GM12875 (cell line): ENCODE data around the gene TIMM22.

Experiments used
- H3K4me3 ChIP-seq: one replicate; pipeline ENCODE4 v1.5.1; 2011; ENCODE audit warnings: low read depth, low read length, control low read depth
- TF ChIP-seq, protein P1 (sequence below): IDR thresholded peaks from 2 replicates; pipeline ENCODE4 v1.5.1; 2011; ENCODE audit warnings: low read depth, mild to moderate bottlenecking, control low read depth, inconsistent platforms, low read length, moderate library complexity, borderline replicate concordance; ENCODE audit not compliant: insufficient read depth

The TIMM22 gene

DNA sequence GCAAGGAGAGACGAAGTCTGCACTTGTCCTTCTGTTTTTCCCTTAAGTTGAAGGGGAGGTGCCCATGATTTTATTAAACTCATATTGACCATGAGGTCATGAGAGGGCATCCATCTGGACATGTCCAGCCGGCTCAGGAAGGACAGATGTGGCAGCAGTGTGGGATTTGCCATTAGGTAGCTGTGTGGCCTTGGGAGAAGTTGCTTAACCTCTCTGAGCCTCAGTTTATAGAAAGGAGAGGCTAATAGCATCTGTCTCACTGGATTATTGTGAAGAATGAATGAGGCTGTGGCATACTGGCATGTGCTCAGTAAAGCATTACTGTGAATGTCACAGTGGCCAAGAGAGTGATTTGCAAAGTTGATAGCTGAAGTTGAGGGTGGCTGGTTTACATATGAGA, 1.2 kb downstream of the TIMM22 start:
- H3K4me3 ChIP-seq: peak overlapping the region; percentile 91
- TF ChIP-seq, protein P1, sequence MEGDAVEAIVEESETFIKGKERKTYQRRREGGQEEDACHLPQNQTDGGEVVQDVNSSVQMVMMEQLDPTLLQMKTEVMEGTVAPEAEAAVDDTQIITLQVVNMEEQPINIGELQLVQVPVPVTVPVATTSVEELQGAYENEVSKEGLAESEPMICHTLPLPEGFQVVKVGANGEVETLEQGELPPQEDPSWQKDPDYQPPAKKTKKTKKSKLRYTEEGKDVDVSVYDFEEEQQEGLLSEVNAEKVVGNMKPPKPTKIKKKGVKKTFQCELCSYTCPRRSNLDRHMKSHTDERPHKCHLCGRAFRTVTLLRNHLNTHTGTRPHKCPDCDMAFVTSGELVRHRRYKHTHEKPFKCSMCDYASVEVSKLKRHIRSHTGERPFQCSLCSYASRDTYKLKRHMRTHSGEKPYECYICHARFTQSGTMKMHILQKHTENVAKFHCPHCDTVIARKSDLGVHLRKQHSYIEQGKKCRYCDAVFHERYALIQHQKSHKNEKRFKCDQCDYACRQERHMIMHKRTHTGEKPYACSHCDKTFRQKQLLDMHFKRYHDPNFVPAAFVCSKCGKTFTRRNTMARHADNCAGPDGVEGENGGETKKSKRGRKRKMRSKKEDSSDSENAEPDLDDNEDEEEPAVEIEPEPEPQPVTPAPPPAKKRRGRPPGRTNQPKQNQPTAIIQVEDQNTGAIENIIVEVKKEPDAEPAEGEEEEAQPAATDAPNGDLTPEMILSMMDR: no peak

DNA sequence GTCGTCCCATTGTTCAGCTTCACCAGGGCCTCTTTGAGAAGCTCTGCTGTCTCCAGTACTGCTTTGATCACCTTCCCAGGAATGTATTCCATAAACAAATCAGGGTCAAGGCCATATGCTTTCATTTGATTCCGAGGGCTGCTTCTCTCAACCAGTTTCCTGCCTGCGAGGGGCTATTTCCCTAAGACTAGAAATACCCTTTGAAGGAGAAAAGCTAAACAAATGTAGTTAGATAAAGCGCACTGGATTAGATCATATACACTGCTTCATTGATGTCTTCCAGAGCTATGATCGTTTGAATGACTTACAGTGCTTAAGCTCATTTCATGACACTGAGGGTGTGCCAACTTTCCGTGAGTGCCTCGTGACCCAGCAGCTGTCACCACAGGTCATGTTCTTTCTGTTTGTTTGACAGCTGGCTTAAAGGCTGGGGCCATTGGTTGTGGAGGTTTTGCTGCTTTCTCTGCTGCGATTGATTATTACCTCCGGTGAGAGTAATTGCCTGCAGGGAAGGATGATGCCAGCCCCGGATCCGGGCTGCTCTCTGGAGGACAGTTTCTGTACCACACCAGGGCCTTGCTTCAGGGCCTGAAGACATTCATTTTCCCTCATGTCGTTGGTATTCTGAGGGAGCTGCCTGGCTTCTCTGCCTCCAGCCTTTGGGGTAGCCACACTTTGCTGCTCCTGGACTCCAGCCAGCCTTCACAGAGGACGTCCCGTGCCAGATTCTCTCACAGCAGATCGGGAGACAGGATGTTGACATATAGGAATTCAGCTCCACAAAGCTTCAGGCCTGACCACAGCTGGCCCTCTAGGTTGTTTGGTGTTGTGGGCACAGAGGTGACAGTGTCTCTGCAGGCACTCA, 3.9 kb downstream of the TIMM22 start:
- no peak overlapping the region for H3K4me3 ChIP-seq
- TF ChIP-seq, protein P1: no peak

DNA sequence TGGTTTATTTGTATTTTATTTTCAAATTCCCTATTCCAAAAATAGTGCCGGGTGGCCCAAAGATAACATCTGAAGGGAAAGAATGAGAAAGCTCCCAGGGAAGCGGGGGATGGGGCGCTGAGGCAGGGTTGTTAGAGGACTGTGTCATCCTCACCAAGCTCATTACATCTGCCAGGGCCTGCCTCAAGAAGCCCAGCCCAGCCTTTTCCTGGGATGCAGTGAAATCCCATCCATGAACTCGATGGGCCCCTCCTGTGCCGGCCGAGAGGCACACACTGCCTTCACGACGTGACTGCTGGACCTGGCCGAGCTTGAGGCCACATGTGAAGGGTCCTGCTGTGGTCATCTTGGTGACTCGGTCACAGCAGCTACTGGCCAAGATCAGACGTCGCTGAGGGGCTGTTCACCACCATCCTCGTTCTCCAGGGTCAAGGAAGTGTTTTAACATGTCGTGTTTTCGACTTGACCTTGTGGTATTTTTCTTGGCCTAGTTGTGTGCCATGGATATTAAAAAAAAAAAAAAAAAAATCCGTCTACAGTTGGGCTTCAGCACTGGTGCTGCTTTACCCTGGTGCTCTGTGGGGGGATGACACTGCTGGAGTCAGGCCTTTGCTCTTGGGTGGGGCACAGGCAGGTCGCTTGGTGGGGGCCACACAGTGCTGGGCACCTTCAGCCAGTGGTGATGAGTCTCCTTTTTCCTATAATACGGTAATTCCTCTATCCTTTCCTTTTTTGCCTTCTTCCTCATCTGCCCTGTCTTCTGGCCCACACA, 4.9 kb downstream of the TIMM22 start:
- no peak overlapping the region for H3K4me3 ChIP-seq

DNA sequence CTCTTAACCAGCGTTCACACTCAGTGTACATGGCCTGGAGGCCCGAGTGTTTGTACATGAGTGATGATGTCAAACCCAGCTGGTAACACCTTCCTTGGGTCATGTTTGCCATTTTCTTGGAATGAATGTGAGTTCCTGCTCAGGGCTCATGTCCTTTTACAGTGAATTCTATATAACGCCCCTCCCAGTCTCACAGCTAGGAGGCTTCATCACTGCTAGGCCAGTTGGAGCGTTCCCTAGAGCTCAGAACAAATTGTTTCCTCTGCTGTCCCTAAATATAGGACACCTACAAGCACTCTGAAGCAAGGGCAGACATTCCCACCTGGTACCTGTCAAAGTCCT, 5.5 kb downstream of the TIMM22 start:
- H3K4me3 ChIP-seq: no peak overlapping the region
- TF ChIP-seq, protein P1: no peak

More for the DNA sequence above, 4.9 kb downstream of the TIMM22 start:
- TF ChIP-seq, protein P1: no peak

DNA sequence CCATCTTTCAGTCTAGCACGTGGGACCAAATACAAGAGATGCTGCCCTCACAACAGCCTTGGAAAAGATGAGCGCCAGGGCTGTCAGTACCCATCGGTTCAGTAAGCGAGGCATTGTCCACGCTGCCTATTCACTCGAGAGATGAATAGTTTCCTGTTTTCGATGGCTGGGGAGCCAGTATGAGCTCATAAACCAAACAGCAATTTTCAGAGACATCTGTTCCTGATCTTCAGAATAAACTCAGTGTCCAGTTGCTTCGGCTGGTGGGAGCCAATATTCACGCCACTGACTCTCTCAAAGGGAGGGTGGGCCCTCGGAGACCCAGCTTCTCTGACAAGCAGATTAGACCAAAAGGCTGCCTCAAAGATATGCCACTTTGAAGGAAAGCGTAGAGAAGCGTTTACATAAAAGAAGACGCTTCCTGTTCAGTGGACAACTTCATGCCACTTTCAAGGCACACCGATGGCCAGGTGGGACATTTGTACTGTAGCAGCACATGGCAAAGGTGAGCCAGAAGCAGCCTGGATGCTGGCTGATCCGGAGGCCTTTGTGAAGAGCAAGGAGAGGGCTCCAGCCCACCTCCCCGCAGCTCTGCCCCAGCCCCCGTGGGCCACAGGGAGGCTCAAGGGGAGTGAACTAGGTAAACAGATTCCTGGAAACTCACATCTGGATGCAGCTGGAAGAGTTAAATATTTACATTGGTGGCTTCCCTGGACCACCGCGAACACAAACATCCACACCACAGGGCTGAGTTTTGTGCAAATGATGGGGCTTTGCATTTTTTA, 6.0 kb downstream of the TIMM22 start:
- TF ChIP-seq, protein P1: no peak
- H3K4me3 ChIP-seq: no peak overlapping the region

DNA sequence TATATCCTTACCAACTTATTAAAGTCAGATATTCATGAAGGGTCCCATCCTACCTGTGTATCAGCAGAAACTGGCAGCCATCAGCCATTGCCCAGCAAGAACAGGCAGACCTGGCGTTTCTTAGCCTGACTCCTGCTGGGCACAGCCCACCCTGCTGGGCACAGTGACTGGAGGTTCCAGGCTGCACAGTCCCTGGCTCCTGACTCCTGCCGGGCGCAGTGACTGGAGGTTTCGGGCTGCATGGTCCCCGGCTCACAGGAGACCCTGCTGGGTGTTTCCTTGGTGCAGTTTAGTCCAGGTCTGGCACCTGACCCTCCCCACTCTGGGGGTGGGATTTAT, 6.7 kb downstream of the TIMM22 start:
- no peak overlapping the region for H3K4me3 ChIP-seq
- TF ChIP-seq, protein P1: no peak
